HG02852 (cell line): ENCODE results near the gene B4GALT4.
"Not testable (repeated sequence)": the region's sequence is repeated elsewhere in the genome, so short reads cannot be mapped to it uniquely, and the experiment has no call there.

Source experiments
- ATAC-seq: cut with Tn5 transposase; IDR thresholded peaks from one replicate; pipeline ENCODE4 v1.9.1; 2021; ENCODE audit warnings: mild to moderate bottlenecking, moderate library complexity; ENCODE audit not compliant: unreplicated experiment

Gene B4GALT4

GRCh38 chr3:119240591-119241434 is at the start of gene B4GALT4:
Gene B4GALT4 (minus strand): TSS chr3:119240878. CDS start chr3:119230099, 10,779 bp downstream.
- ATAC-seq, result peak; percentile 89

- ATAC-seq, result no peak
These were observed 48.7 kb upstream of the B4GALT4 start for GRCh38 chr3:119289404-119289770.

GRCh38 chr3:119288669-119289403 is 48.2 kb upstream of the B4GALT4 start:
- ATAC-seq, result no peak

- no peak for ATAC-seq
These were observed 39.0 kb upstream of the B4GALT4 start for GRCh38 chr3:119279584-119280243.

GRCh38 chr3:119279101-119279554 is 38.5 kb upstream of the B4GALT4 start:
- ATAC-seq, result no peak

GRCh38 chr3:119276680-119277079 is 36.0 kb upstream of the B4GALT4 start:
- ATAC-seq, result no peak

- not testable (repeated sequence) for ATAC-seq
These were observed 29.5 kb upstream of the B4GALT4 start for GRCh38 chr3:119270212-119270611.

- ATAC-seq, result no peak
These were observed 20.4 kb upstream of the B4GALT4 start for GRCh38 chr3:119261055-119261454.

- no peak for ATAC-seq
These were observed 19.1 kb upstream of the B4GALT4 start for GRCh38 chr3:119259821-119260220.

- ATAC-seq, result peak; percentile 92
These were observed 18.2 kb upstream of the B4GALT4 start for GRCh38 chr3:119258915-119259314.

- peak; percentile 68 for ATAC-seq
These were observed 17.2 kb upstream of the B4GALT4 start for GRCh38 chr3:119257654-119258410.

GRCh38 chr3:119257111-119257510 is 16.4 kb upstream of the B4GALT4 start:
- no peak for ATAC-seq

- ATAC-seq, result no peak
These were observed 14.5 kb upstream of the B4GALT4 start for GRCh38 chr3:119255214-119255613.

GRCh38 chr3:119245778-119246177 is 5.1 kb upstream of the B4GALT4 start:
- no peak for ATAC-seq

- ATAC-seq, result no peak
These were observed 3.0 kb upstream of the B4GALT4 start for GRCh38 chr3:119243712-119244111.

- not testable (repeated sequence) for ATAC-seq
These were observed 2.4 kb upstream of the B4GALT4 start for GRCh38 chr3:119243058-119243529.

- not testable (repeated sequence) for ATAC-seq
These were observed 1.8 kb upstream of the B4GALT4 start for GRCh38 chr3:119242387-119243057.

GRCh38 chr3:119240101-119240590 is 532 bp downstream of the B4GALT4 start:
- ATAC-seq, result peak; percentile 2

GRCh38 chr3:119239206-119239820 is 1.4 kb downstream of the B4GALT4 start:
- ATAC-seq, result no peak
